MM.1S (cell line): ENCODE results near the gene CEACAM19.

ENCODE experiments used
- CTCF ChIP-seq: fragments of 300-600 bp; sonication (generic); IDR thresholded peaks from 2 replicates; pipeline ENCODE4 v1.5.1; 2016; ENCODE audit warnings: antibody characterized with exemption, low read length, mixed read lengths
- EZH2 ChIP-seq: fragments of 300-600 bp; sonication (generic); optimal IDR thresholded peaks from 2 replicates; pipeline ENCODE3; 2017; ENCODE audit warnings: low read depth, mild to moderate bottlenecking, antibody characterized with exemption, low read length, mixed read lengths
- EZH2phosphoT487 ChIP-seq: fragments of 300-600 bp; sonication (generic); IDR thresholded peaks from 2 replicates; pipeline ENCODE4 v1.6.1; 2018; ENCODE audit warnings: antibody characterized with exemption, low read length

GRCh38 chr19:44705502-44706010, 34.3 kb downstream of the CEACAM19 start:
- TF ChIP-seq CTCF, result no peak
- no peak for TF ChIP-seq EZH2phosphoT487
- TF ChIP-seq EZH2, result no peak
